UCSD-AML1 (cell line): ENCODE data around the gene TMEM140.
"Not testable (repeated sequence)": the region's sequence is repeated elsewhere in the genome, so short reads cannot be mapped to it uniquely, and the experiment has no call there.

ENCODE experiments used
- DNase-seq: peaks from one replicate; lab custom pipeline; 2025; ENCODE audit not compliant: unreplicated experiment; lab: John Stamatoyannopoulos, UW

The TMEM140 gene

DNA sequence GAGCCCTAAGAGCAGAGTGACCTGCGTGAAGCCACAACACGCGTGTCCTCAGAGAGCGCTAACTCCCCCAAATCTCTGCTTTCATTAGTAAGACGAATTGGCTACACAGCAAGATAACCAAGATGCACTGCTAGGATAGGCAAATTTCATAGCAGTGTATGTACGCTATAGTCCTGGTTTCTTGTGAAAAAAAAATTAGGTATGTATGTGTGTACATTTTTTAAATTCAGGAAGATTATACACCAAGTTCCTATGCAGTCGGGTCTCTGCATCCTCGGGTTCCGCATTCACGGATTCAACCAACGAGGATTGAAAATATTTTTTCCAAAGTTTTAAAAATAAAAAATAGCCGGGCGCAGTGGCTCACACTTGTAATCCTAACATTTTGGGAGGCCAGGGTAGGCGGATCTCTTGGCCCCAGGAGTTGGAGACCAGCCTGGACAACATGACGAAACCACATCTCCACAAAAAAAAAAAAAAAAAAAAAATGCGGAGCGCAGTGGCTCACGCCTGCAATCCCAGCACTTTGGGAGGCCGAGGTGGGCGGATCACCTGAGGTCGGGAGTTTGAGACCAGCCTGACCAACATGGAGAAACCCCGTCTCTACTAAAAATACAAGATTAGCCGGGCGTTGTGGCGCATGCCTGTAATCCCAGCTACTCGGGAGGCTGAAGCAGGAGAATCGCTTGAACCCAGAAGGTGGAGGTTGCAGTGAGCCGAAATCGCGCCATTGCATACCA, 64.2 kb downstream of the TMEM140 start:
- DNase-seq, result not testable (repeated sequence)

DNA sequence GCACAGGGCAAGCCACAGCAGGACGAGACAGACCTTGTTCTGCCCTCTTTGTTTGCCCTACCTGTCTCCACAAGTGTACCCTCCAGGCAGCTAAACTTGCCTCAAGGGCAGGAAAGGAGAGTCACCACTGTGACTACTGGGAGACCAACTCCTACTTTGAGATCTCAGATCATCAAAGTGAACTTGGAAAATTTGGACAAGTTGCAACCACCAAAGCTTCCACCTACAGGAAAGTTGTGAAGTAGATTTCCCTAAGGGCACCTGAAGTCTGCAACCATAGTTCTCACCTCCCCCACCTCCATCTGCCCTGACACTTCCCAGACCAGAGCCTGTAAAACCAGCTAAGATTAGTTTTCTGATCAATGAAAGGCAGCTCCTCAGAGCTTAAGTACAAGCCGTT, 66.0 kb downstream of the TMEM140 start:
- no peak for DNase-seq

DNA sequence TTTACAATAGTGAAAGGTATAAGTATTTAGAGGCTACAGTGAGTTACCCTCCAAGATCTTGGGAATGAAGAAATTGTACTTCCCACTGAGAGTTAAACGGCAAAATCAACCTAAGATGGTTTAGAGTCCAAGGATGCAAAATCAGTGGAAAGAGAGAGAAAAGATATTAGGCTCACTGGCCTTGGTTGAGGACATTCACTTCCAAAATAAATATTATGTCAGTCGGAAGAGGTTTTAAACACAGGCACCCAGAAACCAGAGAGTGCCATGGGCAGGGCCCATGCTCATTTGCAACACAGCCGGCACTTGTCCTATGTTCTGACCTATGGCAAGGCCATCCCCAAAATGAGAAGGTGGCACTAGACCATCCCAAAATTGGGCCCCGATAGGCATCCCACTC, 67.3 kb downstream of the TMEM140 start:
- no peak for DNase-seq

DNA sequence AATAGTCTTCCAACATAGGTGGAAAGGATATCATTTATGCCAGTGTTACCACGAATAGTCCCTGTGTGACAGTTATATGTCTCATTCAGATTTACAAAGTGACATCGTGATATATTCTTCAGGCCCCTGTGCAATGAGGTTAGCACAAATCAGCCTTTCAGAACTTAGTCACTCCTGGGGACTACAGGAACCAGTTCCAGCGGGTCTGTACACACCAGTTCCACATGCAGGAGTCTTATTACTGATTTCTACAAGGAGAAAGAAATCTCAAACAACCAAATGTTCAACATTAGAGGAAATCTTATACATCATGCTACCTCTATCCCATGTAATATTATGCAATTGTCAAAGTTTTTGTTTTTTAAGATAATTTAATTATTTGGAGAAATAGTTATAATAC, 67.8 kb downstream of the TMEM140 start:
- no peak for DNase-seq
